ENCODE results near the gene HOXC10. TPM values are rescaled to one million over a fixed set of nuclear protein-coding genes. Genes with fewer than 3 reads are reported as not detected.

Gene HOXC10
- total and polyA plus RNA-seq, 2 of the 8 experiments (the other 6 are each of a cell fraction or from before 2014, with no cell fraction given), result not detected

DNA sequence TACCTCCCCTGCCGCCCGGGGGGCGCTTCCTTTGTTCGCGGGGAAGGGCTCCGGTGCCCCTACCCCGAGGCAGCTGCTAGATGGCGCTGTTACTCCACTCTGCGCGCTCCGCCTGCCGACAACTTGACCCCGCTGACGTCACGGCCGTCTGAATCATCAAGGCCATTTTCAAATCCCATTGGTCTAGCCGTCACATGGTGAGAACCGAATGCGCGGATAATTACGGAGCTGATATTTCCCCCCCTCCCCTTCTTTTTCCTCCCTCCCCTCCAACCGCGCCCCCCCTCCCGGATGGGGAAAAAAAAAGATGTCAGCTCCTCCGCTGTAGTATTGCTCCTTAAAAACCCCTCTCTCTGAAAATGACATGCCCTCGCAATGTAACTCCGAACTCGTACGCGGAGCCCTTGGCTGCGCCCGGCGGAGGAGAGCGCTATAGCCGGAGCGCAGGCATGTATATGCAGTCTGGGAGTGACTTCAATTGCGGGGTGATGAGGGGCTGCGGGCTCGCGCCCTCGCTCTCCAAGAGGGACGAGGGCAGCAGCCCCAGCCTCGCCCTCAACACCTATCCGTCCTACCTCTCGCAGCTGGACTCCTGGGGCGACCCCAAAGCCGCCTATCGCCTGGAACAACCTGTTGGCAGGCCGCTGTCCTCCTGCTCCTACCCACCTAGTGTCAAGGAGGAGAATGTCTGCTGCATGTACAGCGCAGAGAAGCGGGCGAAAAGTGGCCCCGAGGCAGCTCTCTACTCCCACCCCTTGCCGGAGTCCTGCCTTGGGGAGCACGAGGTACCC, at the start of gene HOXC10 (continued):
- TF ChIP-seq NRF1 (IDR thresholded peaks at IDR 0.05; ENCODE audit: low read depth, low read length) (no peak), BACH1 (IDR thresholded peaks at IDR 0.05; ENCODE audit: low read length) (no peak), TAF1 (IDR thresholded peaks at IDR 0.05; ENCODE audit: low read depth, low read length) (no peak), RAD21 (IDR thresholded peaks at IDR 0.05 in 1 of 2, conservative IDR thresholded peaks at IDR 0.05 in 1 of 2; ENCODE audit: low read depth in 2 of 2, low read length in 2 of 2) (peak; percentile 87 to 89), ASH2L (IDR thresholded peaks at IDR 0.05; ENCODE audit: low read length) (peak; percentile 22), SIX5 (IDR thresholded peaks at IDR 0.05; ENCODE audit: low read depth, low read length) (no peak), TCF12 (IDR thresholded peaks at IDR 0.05; ENCODE audit: low read depth, low read length) (no peak), CTBP2 (IDR thresholded peaks at IDR 0.05; ENCODE audit: borderline replicate concordance, insufficient read depth, insufficient read length, low read length) (no peak), SAP30 (IDR thresholded peaks at IDR 0.05; ENCODE audit: insufficient read depth, insufficient replicate concordance, low read length) (no peak), SP4 (IDR thresholded peaks at IDR 0.05; ENCODE audit: low read length) (no peak), EZH2 (IDR thresholded peaks at IDR 0.05; ENCODE audit: low read depth, low read length, severe bottlenecking) (no peak), SUZ12 (IDR thresholded peaks at IDR 0.05; ENCODE audit: low read length) (no peak; the same call in 1 of the 2 replicates), CBX8 (IDR thresholded peaks at IDR 0.05; ENCODE audit: borderline replicate concordance, low read depth, low read length) (peak; percentile 78; the same call in 1 of the 2 replicates), TAF7 (optimal IDR thresholded peaks at IDR 0.05; ENCODE audit: borderline replicate concordance, low read depth, low read length) (no peak), YY1 (IDR thresholded peaks at IDR 0.05; ENCODE audit: low read depth, low read length) (no peak), TBP (IDR thresholded peaks at IDR 0.05; ENCODE audit: low read depth, low read length) (no peak), SIRT6 (IDR thresholded peaks at IDR 0.05; ENCODE audit: low read length) (no peak)
- TF ChIP-seq, protein P1, sequence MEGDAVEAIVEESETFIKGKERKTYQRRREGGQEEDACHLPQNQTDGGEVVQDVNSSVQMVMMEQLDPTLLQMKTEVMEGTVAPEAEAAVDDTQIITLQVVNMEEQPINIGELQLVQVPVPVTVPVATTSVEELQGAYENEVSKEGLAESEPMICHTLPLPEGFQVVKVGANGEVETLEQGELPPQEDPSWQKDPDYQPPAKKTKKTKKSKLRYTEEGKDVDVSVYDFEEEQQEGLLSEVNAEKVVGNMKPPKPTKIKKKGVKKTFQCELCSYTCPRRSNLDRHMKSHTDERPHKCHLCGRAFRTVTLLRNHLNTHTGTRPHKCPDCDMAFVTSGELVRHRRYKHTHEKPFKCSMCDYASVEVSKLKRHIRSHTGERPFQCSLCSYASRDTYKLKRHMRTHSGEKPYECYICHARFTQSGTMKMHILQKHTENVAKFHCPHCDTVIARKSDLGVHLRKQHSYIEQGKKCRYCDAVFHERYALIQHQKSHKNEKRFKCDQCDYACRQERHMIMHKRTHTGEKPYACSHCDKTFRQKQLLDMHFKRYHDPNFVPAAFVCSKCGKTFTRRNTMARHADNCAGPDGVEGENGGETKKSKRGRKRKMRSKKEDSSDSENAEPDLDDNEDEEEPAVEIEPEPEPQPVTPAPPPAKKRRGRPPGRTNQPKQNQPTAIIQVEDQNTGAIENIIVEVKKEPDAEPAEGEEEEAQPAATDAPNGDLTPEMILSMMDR (IDR thresholded peaks at IDR 0.05; ENCODE audit: control extremely low read depth in 1 of 3, insufficient read depth in 1 of 3, low read depth in 1 of 3, low read length in 3 of 3), result peak; percentile 84 to 97 (median 89)
- TF ChIP-seq, protein P2, sequence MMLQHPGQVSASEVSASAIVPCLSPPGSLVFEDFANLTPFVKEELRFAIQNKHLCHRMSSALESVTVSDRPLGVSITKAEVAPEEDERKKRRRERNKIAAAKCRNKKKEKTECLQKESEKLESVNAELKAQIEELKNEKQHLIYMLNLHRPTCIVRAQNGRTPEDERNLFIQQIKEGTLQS (IDR thresholded peaks at IDR 0.05; ENCODE audit: insufficient read depth, low read depth, low read length), result peak; percentile 56
- TF ChIP-seq, protein P3, sequence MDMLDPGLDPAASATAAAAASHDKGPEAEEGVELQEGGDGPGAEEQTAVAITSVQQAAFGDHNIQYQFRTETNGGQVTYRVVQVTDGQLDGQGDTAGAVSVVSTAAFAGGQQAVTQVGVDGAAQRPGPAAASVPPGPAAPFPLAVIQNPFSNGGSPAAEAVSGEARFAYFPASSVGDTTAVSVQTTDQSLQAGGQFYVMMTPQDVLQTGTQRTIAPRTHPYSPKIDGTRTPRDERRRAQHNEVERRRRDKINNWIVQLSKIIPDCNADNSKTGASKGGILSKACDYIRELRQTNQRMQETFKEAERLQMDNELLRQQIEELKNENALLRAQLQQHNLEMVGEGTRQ (IDR thresholded peaks at IDR 0.05; ENCODE audit: low read length), result peak; percentile 80
